Natural killer cell (primary cell): ENCODE results near the gene AP3D1. TPM values are rescaled to one million over a fixed set of nuclear protein-coding genes. Genes with fewer than 3 reads are reported as not detected.

ENCODE experiments used
- ATAC-seq, 3 donors: fragments of 150-1000 bp in 2 of 3; fragments of 200-7000 bp in 1 of 3; cut with Tn5 transposase; 1 replicate in 1 of 3; 2 replicates in 2 of 3; pipeline ENCODE4 v1.10.0; 2021; ENCODE audit warnings: mild to moderate bottlenecking in 2 of 3, moderate library complexity in 2 of 3
- DNase-seq, 2 donors: peaks; one replicate each; pipeline versions ENCODE4 v3.0.0 to v3.0.0-alpha.2; 2013 to 2021; ENCODE audit warnings: mixed read lengths in 1 of 2
- H3K27ac ChIP-seq: one replicate; pipeline ENCODE4 v1.5.1; 2013; ENCODE audit warnings: mild to moderate bottlenecking, low read length
- H3K27me3 ChIP-seq: one replicate; pipeline ENCODE4 v1.6.1; 2013; ENCODE audit warnings: low read length; ENCODE audit not compliant: control insufficient read depth, insufficient read depth
- H3K36me3 ChIP-seq: one replicate; pipeline ENCODE4 v1.6.1; 2013; ENCODE audit warnings: low read length; ENCODE audit not compliant: control insufficient read depth, insufficient read depth
- H3K4me1 ChIP-seq: one replicate; pipeline ENCODE4 v1.6.1; 2013; ENCODE audit warnings: low read length; ENCODE audit not compliant: control insufficient read depth, insufficient read depth
- H3K4me3 ChIP-seq: one replicate; pipeline ENCODE4 v1.5.1; 2013; ENCODE audit warnings: low read length
- H3K9me3 ChIP-seq: one replicate; pipeline ENCODE4 v1.6.1; 2013; ENCODE audit warnings: low read length; ENCODE audit not compliant: control insufficient read depth, insufficient read depth
- H3K27ac Mint-ChIP-seq, 2 donors: one replicate each; pipeline ENCODE4 v1.8.0; 2022; ENCODE audit warnings: mild to moderate bottlenecking in 2 of 2, mixed read lengths in 2 of 2, moderate library complexity in 1 of 2
- H3K27me3 Mint-ChIP-seq, 2 donors: one replicate each; pipeline ENCODE4 v1.8.0; 2022; ENCODE audit warnings: low read depth in 2 of 2, mixed read lengths in 2 of 2
- H3K36me3 Mint-ChIP-seq: one replicate; pipeline ENCODE4 v1.8.0; 2022; ENCODE audit warnings: mixed read lengths
- H3K4me1 Mint-ChIP-seq, 2 donors: one replicate each; pipeline ENCODE4 v1.8.0; 2022; ENCODE audit warnings: mixed read lengths in 2 of 2
- H3K4me3 Mint-ChIP-seq: one replicate; pipeline ENCODE4 v1.8.0; 2022; ENCODE audit warnings: mild to moderate bottlenecking, moderate library complexity, mixed read lengths
- H3K9me3 Mint-ChIP-seq, 2 donors: one replicate each; pipeline ENCODE4 v1.8.0; 2022; ENCODE audit warnings: mixed read lengths in 2 of 2
- WGBS: methylation state at CpG from one replicate; pipeline ENCODE4 v1.1.7; 2013; ENCODE audit warnings: missing lambda C conversion rate; ENCODE audit not compliant: insufficient coverage; 5-methylcytosine and 5-hydroxymethylcytosine counted together
- intact Hi-C: fragments of 100-400 bp; cut with micrococcal nuclease; formaldehyde crosslinking; loops from one replicate; pipeline ENCODE4 v1.14.2; 2022
- total RNA-seq, 4 donors: library from RNA; stranded (reverse); fragments of 120-200 nt in 1 of 4; gene quantifications; one replicate each; pipeline versions ENCODE4 v1.2.3 to v1.2.4, GENCODE V29; 2013 to 2022
- TF ChIP-seq, protein P1 (sequence below): fragments of 200-600 bp; IDR thresholded peaks from one replicate; pipeline ENCODE4 v1.8.0; 2022; ENCODE audit warnings: antibody characterized with exemption

Gene AP3D1
- total RNA-seq, 3 donors from 2014 or later (not counting 1 experiment from before 2014, with no cell fraction given): 74.6 to 93.1 (median 87.5) TPM

DNA sequence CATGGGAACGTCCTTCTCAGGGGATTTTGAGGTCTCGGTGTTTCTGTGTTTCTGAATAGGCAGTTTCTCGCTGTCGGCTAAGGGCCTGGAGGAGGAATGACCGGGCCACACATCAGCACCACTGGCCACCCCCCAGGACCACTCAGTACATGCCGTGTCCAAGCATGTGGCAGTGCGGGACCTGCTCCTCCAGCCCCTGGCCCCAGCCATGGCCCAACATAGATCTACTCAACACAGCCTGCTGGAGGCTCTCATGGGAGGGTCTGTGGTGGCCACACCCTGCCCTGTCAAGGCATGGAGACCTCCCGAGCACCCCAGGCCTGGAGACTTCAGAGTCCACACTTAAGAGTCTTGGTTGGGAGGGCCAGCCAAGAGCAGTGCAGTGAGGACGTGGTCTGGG, 37.1 kb downstream of the AP3D1 start:
- Mint-ChIP-seq H3K27ac (peak overlapping the region in 1 of 2 donors; percentile 45), H3K4me3 (no peak overlapping the region), H3K27me3 (no peaks in the 10 kb centered on the region), H3K4me1 (peaks cover 11 to 22% of the 10 kb centered on the region in 2 donors), H3K36me3 (no peaks in the 10 kb centered on the region), H3K9me3 (no peaks in the 10 kb centered on the region)
- intact Hi-C loops: no loop called here
- Histone ChIP-seq H3K4me3 (no peak overlapping the region), H3K36me3 (peaks cover 91% of the 10 kb centered on the region), H3K27ac (no peak overlapping the region), H3K27me3 (no peaks in the 10 kb centered on the region), H3K4me1 (peaks cover 26% of the 10 kb centered on the region), H3K9me3 (no peaks in the 10 kb centered on the region)
- ATAC-seq (no peak), DNase-seq (no peak)
- TF ChIP-seq, protein P1, sequence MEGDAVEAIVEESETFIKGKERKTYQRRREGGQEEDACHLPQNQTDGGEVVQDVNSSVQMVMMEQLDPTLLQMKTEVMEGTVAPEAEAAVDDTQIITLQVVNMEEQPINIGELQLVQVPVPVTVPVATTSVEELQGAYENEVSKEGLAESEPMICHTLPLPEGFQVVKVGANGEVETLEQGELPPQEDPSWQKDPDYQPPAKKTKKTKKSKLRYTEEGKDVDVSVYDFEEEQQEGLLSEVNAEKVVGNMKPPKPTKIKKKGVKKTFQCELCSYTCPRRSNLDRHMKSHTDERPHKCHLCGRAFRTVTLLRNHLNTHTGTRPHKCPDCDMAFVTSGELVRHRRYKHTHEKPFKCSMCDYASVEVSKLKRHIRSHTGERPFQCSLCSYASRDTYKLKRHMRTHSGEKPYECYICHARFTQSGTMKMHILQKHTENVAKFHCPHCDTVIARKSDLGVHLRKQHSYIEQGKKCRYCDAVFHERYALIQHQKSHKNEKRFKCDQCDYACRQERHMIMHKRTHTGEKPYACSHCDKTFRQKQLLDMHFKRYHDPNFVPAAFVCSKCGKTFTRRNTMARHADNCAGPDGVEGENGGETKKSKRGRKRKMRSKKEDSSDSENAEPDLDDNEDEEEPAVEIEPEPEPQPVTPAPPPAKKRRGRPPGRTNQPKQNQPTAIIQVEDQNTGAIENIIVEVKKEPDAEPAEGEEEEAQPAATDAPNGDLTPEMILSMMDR: no peak
- WGBS: 95% methylated on average over 9 of the region's 9 CpGs

DNA sequence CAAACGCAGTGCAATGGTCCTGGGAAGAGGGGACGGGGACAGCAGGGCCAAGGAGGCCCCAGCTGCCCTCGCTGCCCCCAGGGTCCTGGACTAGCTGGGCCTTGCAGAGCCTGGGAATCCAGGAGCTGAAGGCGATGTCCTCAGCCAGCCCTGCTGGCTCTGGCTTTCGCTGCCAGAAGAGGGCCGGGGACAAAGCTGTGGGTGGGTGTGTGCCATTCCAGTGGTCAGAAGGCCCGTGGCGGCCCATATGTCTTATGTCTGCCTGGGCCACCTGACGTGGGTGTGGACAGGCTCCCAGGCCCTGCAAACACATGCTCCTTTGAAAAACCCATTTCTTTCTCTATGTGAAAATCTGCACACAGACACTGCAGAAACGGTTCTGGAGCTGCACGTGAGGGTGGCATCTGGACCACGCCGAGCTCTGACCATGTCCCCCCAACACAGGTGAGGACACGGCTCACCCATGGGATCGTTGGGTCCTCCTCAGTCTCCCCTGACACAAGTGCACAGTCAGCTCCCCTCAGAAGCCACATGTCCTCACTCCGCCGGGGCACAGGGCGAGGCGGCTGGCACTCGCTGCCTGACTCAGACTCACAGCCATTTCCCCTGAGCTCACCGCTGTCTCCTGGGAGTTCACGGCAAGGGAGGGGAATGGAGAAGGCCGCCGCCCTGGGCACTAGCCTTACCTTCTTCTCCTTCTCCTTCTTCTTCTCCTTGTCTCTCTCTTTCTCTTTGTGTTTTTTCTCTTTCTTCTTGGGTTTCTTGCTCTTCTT, 37.7 kb downstream of the AP3D1 start:
- H3K36me3 ChIP-seq: peaks cover 92% of the 10 kb centered on the region
- H3K4me1 Mint-ChIP-seq: peaks cover 11 to 19% of the 10 kb centered on the region in 2 donors

GRCh38 chr19:2112516-2113320, 38.6 kb downstream of the AP3D1 start:
- TF ChIP-seq, protein P1: no peak
- H3K36me3 Mint-ChIP-seq: no peaks in the 10 kb centered on the region
- ATAC-seq (peak; percentile 51 to 80 (median 77)), DNase-seq (peak; percentile 36 to 59)
- Histone ChIP-seq H3K36me3 (peaks cover 92% of the 10 kb centered on the region), H3K4me1 (peaks cover 26% of the 10 kb centered on the region), H3K27me3 (no peaks in the 10 kb centered on the region), H3K4me3 (no peak overlapping the region), H3K27ac (peak overlapping the region; percentile 37), H3K9me3 (no peaks in the 10 kb centered on the region)
- H3K27me3 Mint-ChIP-seq: no peaks in the 10 kb centered on the region
- no peaks in the 10 kb centered on the region for H3K9me3 Mint-ChIP-seq
- intact Hi-C loops: no loop called here
- peaks cover 11 to 17% of the 10 kb centered on the region in 2 donors for H3K4me1 Mint-ChIP-seq
- no peak overlapping the region for H3K4me3 Mint-ChIP-seq
- WGBS: 57% methylated on average over 23 of the region's 23 CpGs
- peak overlapping the region; percentile 68 to 75 for H3K27ac Mint-ChIP-seq

More for the DNA sequence above, 37.7 kb downstream of the AP3D1 start:
- Mint-ChIP-seq H3K27me3 (no peaks in the 10 kb centered on the region), H3K27ac (peak overlapping the region in 1 of 2 donors; percentile 45), H3K36me3 (no peaks in the 10 kb centered on the region), H3K9me3 (no peaks in the 10 kb centered on the region), H3K4me3 (no peak overlapping the region)
- Histone ChIP-seq H3K27me3 (no peaks in the 10 kb centered on the region), H3K9me3 (no peaks in the 10 kb centered on the region), H3K27ac (no peak overlapping the region), H3K4me3 (no peak overlapping the region), H3K4me1 (peaks cover 26% of the 10 kb centered on the region)
- ATAC-seq (no peak), DNase-seq (no peak)
- WGBS: 92% methylated on average over 24 of the region's 24 CpGs
- TF ChIP-seq, protein P1: no peak
- intact Hi-C loops: no loop called here
